ENCODE data around the gene CARD11. TPM values are rescaled to one million over a fixed set of nuclear protein-coding genes. Genes with fewer than 3 reads are reported as not detected.

Gene CARD11
- total RNA-seq, 1 donor from 2014 or later, result 1.4 TPM

GRCh38 chr7:3083350-3083749 lies 39.7 kb upstream of the CARD11 start:
- no peak for DNase-seq
- Mint-ChIP-seq H3K27me3 (ENCODE audit: unreplicated experiment) (no peaks in the 10 kb centered on the region), H3K27ac (ENCODE audit: unreplicated experiment) (no peak overlapping the region), H3K36me3 (ENCODE audit: unreplicated experiment) (no peaks in the 10 kb centered on the region), H3K9me3 (ENCODE audit: unreplicated experiment) (peaks cover 2% of the 10 kb centered on the region), H3K4me3 (ENCODE audit: unreplicated experiment) (no peak overlapping the region), H3K4me1 (ENCODE audit: low read depth, unreplicated experiment) (peaks cover 2% of the 10 kb centered on the region)
- no peak for TF ChIP-seq CTCF (IDR thresholded peaks at IDR 0.05; ENCODE audit: partially characterized antibody, unreplicated experiment)

DNA sequence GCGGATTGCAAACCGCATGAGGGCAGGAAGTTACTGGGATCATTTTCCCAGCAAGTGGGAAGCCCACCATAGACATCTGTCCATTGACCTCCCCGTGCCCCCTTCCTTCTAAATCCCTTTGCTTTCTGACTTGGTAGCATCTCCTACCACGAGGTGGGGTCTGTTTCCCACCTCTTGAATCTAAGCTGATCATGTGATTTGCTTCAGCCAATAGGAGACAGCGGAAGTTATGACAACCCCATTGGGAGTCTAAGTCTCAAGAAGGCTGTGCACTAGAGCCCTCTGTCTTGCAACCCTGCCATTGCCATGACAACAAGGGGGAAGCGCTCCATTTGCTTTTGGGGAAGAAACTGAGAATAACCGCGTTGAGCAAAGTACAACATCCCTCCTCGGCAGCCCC lies 39.2 kb upstream of the CARD11 start:
- Mint-ChIP-seq H3K27ac (ENCODE audit: unreplicated experiment) (no peak overlapping the region), H3K4me1 (ENCODE audit: low read depth, unreplicated experiment) (peaks cover 3% of the 10 kb centered on the region), H3K27me3 (ENCODE audit: unreplicated experiment) (no peaks in the 10 kb centered on the region), H3K9me3 (ENCODE audit: unreplicated experiment) (peaks cover 3% of the 10 kb centered on the region), H3K4me3 (ENCODE audit: unreplicated experiment) (no peak overlapping the region), H3K36me3 (ENCODE audit: unreplicated experiment) (no peaks in the 10 kb centered on the region)
- DNase-seq, result no peak
- no peak for TF ChIP-seq CTCF (IDR thresholded peaks at IDR 0.05; ENCODE audit: partially characterized antibody, unreplicated experiment)

- no peak for TF ChIP-seq CTCF (IDR thresholded peaks at IDR 0.05; ENCODE audit: partially characterized antibody, unreplicated experiment)
- no peak for DNase-seq
- Mint-ChIP-seq H3K36me3 (ENCODE audit: unreplicated experiment) (no peaks in the 10 kb centered on the region), H3K27me3 (ENCODE audit: unreplicated experiment) (no peaks in the 10 kb centered on the region), H3K4me1 (ENCODE audit: low read depth, unreplicated experiment) (peaks cover 3% of the 10 kb centered on the region), H3K9me3 (ENCODE audit: unreplicated experiment) (peaks cover 3% of the 10 kb centered on the region), H3K27ac (ENCODE audit: unreplicated experiment) (no peak overlapping the region), H3K4me3 (ENCODE audit: unreplicated experiment) (no peak overlapping the region)
These were observed 38.7 kb upstream of the CARD11 start for GRCh38 chr7:3082386-3082785.

- Mint-ChIP-seq H3K9me3 (ENCODE audit: unreplicated experiment) (peaks cover 3% of the 10 kb centered on the region), H3K4me1 (ENCODE audit: low read depth, unreplicated experiment) (peaks cover 3% of the 10 kb centered on the region), H3K27me3 (ENCODE audit: unreplicated experiment) (peaks cover 2% of the 10 kb centered on the region), H3K4me3 (ENCODE audit: unreplicated experiment) (no peak overlapping the region), H3K27ac (ENCODE audit: unreplicated experiment) (no peak overlapping the region), H3K36me3 (ENCODE audit: unreplicated experiment) (peaks cover 4% of the 10 kb centered on the region)
- TF ChIP-seq CTCF (IDR thresholded peaks at IDR 0.05; ENCODE audit: partially characterized antibody, unreplicated experiment), result no peak
- no peak for DNase-seq
These were observed 36.4 kb upstream of the CARD11 start for GRCh38 chr7:3080106-3080505.

- H3K36me3 Mint-ChIP-seq (ENCODE audit: unreplicated experiment), result peaks cover 4% of the 10 kb centered on the region
- H3K27me3 Mint-ChIP-seq (ENCODE audit: unreplicated experiment), result peaks cover 2% of the 10 kb centered on the region
- no peak for DNase-seq
- no peak overlapping the region for H3K4me3 Mint-ChIP-seq (ENCODE audit: unreplicated experiment)
- peaks cover 3% of the 10 kb centered on the region for H3K4me1 Mint-ChIP-seq (ENCODE audit: low read depth, unreplicated experiment)
- H3K9me3 Mint-ChIP-seq (ENCODE audit: unreplicated experiment), result peaks cover 3% of the 10 kb centered on the region
- H3K27ac Mint-ChIP-seq (ENCODE audit: unreplicated experiment), result no peak overlapping the region
- no peak for TF ChIP-seq CTCF (IDR thresholded peaks at IDR 0.05; ENCODE audit: partially characterized antibody, unreplicated experiment)
These were observed 34.8 kb upstream of the CARD11 start for GRCh38 chr7:3078514-3078913.
